Fibroblast of skin of scalp (primary cell): ENCODE measurements around the gene RNF223.
"Not testable (repeated sequence)": the region's sequence is repeated elsewhere in the genome, so short reads cannot be mapped to it uniquely, and the experiment has no call there.

Experiments used
- DNase-seq: peaks from one replicate; pipeline ENCODE4 v3.0.0-alpha.2; 2013

The RNF223 gene

GRCh38 chr1:1087351-1088028 lies 13.4 kb upstream of the RNF223 start:
- DNase-seq: no peak

DNA sequence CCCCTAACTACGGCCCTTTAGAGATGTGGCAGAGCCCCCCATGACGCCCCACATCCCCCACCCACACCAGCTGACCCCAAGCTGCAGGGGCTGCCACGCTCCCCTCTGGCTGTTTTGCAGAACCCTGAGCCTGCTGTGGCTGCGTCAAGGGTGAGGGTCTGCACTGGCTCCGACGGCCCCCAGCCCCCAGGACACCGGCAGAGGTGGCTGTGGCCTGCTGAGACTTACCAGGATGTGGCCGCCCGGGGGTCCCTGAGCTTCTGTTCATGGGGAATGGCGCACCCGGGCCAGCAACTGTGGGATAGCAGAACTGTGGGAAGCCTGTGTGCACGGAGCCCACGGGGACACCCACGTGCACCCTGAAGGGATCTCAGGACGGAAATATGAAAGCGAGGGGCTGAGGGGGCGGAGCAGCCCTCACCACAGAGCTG lies 12.8 kb upstream of the RNF223 start:
- no peak for DNase-seq

DNA sequence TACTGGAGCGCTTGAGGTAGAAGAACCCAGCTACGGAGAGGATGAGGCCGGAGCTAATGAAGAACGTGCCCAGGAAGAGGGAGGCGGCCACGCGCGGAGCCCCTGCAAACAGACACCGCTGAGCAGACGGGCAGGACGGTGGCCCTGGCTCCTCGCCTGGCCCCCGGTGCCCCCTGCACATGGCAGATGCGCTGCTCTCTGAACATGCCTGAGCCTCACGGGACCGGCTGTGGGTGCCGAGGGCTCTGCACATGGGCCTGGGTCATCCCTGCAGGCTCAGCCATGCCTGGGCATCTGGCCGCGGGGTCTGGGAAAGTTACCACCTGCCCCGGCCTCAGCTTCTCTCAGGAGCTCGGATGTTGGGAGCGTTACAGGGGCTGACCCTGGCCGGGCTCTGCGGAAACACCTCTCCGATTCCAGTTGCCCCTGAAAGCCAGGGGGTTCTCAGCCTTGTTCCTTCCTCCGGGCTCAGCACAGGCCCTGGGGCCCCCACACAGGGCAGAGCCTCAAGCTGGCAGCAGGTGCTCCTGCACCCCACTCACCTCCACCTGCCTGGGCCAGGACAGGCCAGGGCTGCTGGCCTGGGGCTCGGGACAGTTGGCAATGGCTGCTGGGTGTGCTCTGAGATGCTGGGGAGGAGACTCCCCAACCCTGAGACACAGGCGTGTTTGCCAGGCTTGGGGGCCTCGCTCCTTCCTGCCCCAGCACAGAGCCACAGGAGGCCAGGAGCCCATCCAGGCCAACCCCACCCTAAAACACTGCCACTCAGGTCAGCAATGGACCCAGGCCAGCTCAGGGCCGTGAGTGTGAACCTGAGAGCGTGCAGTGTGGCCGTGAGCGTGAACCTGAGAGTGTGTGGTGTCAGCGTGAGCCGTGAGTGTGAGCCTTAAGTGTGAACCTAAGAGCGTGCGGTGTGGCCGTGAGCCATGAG lies 12.1 kb upstream of the RNF223 start:
- DNase-seq: no peak

DNA sequence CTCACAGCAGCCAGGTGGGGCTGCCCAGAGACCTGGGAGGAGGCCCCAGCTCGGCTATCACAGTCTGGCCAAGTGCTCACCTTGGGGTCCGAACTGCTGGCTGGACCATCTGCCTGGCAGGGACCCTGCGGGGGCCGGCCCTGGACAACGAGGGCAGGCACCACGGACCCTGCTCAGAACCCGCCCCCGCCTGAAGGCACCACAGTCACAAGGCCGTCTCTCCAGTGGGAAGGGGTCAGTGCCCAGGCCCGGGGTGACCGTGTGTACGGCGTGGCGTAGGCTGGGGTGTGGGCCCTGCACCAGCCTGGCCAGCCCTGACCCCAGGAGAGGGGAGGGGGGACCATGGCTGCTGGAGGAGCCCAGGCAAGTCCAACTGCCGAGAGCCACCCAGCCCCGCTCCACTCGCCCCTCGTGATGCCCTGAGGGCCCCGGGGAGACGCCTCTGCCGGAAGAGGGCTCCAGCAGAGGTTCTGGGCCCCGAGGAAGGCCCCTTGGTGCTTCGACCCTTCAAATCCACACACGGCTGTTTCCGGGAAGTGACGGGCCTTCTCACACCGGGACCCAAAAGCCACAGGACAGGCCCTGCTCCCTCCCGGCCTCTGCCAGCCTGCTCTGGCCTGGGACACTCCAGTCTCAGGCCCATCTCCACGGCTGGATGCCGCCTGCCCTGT lies 11.2 kb upstream of the RNF223 start:
- DNase-seq: no peak

DNA sequence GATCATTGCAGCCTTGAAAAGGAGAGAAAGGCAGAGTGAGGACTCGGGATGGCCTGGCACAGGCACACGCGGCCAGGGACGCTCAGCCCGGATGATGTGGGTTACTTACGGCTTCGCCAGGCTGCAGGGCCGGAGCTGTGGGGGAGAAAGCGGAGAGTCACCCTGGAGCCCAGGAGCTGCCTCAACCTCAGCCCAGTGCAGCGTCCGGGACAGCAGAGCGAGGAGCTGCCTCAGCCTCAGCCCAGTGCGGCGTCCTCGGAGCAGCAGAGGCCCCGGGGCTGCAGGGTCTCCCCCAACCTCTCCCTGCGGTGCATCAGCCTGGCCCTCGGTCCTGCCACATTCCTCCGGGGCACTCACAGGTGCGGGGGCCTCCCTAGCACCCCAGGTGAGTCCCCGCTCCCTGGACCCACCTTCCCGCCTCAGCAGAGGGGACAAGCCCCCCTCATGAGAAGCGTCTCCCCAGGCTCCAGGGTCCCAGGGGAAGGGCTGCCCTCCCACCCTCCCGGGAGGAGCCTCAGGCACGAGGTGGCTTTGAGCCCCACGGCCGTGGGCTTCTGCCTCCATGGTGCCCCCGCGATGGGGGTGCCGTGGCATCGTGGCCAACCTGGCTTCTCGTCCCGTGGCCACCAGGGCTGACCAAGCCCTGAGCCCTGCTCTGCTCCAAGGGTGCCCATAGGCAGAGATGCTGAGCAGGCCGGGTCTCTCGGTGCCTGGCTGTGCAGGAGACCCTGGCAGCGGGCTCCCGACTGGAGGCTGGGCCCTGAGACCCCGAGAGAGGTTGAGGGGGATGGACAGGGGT lies 10.5 kb upstream of the RNF223 start:
- DNase-seq: no peak

DNA sequence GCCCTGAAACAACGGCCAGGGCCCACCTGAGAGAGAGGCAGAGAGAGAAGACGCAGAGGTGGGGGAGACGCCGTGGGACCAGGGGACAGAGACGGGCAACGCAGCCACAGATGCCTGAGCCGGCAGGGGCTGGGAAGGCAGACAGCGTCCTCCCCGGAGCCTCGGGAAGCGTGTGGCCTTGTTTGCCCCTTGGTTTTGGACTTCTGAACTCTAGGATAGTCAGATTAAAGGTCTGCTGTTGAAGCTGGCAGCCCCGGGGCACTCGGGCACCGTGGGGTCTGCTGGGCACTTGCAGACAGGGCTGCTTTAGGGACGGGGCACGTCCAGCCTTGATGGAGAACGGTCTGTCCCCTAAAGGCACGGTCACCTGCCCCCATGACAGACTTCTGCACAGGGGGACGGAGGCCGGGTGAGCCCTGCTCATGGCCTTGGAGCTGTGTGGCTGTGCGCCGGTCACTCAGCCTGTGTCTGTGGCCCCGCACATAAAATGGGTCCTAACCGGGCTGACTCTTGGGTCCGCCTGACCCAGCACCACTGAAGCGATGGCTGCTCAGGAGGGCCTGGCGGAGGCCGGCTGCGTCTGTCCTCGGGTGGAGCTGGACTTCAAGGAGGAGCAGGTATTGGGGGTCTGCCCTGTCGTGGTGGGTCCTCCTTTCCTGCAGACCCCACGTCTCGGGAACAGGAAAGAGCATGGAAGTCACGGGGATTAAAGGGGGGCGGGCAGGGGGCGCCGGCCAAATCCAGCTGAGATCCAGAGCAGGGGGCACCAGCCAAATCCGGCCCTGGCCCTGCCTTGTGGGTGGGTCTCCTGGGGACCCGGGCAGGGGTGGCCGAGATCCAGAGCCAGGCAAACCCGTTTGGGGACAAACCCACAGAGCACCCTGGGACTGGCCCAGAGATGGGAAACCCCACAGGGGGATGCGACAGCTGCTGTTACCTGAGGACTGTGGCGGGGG lies 9.6 kb upstream of the RNF223 start:
- DNase-seq: no peak

GRCh38 chr1:1082776-1083415 lies 8.8 kb upstream of the RNF223 start:
- no peak for DNase-seq

DNA sequence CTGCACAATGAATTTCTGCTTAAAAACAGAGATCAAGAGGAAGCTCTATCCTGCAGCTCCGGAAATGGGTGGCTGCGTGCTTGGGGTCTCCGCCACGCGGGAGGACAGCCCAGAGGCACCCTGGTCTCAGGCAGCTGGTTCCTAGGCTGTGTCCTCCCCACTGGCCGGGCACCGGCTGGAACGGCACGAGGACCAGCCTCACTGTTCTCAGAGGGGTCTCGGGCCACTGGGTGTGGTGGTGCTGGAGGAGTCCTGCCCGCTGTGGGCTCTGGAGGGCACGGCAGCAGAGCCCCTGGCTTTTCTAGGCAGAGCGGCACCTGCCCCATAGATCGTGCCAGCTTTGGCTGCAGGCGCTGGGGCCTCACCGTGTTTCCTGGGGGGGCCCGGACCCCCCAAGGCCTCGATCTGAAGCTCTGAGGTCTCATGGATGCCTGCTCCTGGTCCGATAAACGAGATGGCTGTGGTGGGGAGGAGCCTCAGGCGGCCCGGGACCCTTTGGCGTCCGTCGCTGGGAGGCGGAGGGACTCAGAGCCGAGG lies 8.2 kb upstream of the RNF223 start:
- DNase-seq: no peak

- no peak for DNase-seq
Measured at GRCh38 chr1:1081311-1082238, 7.5 kb upstream of the RNF223 start.

DNA sequence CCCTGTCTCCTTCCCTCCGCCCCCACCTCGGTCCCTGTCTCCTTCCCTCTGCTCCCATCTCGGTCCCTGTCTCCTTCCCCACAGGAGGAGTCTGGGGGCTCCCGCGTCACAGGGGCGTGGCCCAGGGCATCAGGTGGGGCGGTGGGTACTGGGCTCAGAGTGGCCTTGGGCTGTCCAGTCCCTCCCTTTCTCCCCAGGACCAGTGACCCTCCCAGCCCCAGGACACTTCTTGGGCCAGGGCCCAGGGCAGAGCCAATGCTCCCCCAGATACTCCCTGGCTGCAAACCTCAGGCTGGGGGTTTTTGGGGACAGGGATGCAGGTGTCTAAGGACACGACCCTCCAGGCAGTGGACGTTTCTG lies 6.8 kb upstream of the RNF223 start:
- DNase-seq: no peak

DNA sequence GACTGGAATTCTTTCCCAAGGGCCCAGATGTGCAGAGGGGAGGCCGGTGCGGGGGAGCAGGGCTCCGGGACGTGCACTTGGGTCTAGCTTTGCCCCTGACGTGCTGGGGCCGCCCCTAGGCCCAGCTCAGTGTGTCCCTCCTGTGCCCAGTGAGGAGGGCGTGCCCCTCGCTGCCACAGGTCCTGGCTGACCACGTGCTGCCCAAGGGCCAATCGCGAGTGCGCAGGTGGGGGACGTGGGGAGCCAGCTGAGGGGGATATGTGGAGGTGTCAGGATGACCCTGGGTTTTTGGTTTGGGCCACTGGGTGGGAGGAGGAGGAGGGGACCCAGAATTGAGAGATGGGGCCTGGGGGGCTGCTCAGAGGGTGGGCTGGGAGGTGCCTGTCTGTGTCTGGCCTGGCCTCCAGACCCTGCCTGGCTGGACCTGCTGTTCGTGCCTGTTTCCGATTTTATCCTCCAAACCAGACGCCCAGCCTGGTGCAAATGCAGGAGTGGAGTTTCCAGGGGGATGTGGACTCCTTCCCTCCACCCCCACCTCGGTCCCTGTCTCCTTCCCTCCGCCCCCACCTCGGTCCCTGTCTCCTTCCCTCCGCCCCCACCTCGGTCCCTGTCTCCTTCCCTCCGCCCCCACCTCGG lies 6.1 kb upstream of the RNF223 start:
- peak; percentile 81 for DNase-seq

DNA sequence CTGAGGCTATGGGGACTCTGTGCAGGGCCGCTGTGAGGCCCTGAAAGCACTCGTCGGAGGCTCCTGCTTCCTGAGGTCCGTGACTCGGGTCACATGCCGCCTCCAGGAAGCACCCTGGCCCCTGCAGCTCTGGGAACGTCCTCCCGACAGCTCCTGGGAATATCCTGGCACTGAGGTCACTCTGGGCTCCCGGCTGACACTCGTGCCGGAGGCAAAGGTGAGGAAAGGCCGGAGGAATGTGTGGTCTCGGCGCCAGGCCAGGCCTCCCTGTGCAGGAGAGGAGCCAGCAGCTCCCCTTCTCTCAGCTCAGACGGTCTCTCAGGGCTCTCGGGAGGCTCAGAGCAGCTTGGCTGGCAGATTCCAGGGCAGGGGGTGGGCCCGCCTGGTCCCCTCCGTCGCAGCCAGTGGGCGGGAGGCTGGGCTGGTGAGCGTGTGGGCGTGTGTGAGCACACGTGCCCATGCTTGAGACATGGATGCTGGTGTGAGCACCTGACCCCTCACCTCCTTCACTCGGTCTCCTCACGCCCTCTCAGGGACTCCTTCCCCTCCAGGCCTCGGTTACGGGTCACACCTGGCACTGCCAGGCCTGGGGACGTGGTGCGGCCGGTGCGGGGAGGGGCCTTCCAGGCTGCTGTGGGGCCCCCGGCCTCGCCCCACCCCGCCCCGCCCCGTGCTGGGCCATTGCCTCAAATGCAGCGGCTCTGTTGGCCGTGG lies 5.5 kb upstream of the RNF223 start:
- peak; percentile 94 for DNase-seq

DNA sequence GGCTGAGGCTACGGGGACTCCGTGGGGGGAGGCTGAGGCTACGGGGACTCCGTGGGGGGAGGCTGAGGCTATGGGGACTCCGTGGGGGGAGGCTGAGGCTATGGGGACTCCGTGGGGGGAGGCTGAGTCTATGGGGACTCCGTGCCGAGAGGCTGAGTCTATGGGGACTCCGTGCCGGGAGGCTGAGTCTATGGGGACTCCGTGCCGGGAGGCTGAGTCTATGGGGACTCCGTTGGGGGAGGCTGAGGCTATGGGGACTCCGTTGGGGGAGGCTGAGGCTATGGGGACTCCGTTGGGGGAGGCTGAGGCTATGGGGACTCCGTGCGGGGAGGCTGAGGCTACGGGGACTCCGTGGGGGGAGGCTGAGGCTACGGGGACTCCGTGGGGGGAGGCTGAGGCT lies 3.3 kb upstream of the RNF223 start:
- DNase-seq: not testable (repeated sequence)

DNA sequence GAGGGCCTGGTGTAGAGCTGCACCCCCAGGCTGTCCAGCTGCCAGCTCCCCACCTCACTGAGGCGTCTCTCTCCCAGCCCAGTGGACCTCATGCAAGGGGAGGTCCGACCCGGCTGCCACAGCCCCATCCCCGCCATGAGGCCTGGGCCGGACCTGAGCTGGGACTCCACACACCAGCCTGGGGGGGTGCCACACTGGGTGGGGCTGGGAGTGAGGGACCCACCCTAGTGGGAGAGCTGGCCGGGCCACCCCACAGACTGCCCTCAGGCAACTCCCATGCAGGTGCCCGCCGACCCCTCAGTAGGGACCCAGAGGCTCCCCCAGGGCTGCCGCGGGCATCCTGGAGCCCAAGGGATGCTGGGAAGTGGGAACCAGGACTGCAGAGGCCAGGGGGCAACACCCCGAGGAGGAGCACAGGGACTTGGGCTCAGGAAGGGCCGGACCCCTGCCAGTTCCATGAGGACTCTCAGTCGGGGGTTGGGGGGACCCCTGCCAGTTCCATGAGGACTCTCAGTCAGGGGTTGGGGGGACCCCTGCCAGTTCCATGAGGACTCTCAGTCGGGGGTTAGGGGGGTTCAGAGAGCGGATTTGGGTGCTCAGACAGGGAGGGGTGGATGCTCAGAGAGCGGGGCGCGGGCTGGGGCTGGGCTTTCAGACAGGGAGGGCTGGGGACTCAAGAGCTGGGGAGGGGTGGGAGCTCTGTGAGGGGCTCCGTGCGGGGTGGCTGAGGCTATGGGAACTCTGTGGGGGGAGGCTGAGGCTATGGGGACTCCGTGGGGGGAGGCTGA lies 1.2 kb upstream of the RNF223 start:
- DNase-seq: no peak

GRCh38 chr1:1074631-1075147 lies 583 bp upstream of the RNF223 start:
- DNase-seq: no peak

- no peak for DNase-seq
Measured at GRCh38 chr1:1072849-1073742, 1.0 kb downstream of the RNF223 start.
